HEK293 (cell line): ENCODE measurements around the gene IGF2BP2.

Experiments
- CTCF ChIA-PET: fragments of 350-600 bp; formaldehyde crosslinking; extraction: SDS; loops from one replicate; lab custom pipeline; 2021; ENCODE audit warnings: antibody characterized with exemption; lab: Yijun Ruan, JAX
- POLR2A ChIA-PET: fragments of 300-600 bp; formaldehyde crosslinking; extraction: SDS; loops from one replicate; lab custom pipeline; 2020; ENCODE audit warnings: antibody characterized with exemption, inconsistent platforms; lab: Yijun Ruan, JAX
- H3K27ac ChIP-seq: fragments of 200-500 bp; sonication (Bioruptor generic); 2 replicates; pipeline ENCODE4 v1.5.1; 2014; ENCODE audit warnings: low read depth, low read length, control low read depth, inconsistent platforms; ENCODE audit errors: extremely low read depth
- H3K36me3 ChIP-seq, 2 experiments: fragments of 200-500 bp in 1 of 2; sonication (Bioruptor generic) in 1 of 2; 1 replicate in 1 of 2; 2 replicates in 1 of 2; pipeline ENCODE4 v1.5.1; 2014 to 2017; ENCODE audit warnings: inconsistent platforms in 2 of 2, low read length in 2 of 2; ENCODE audit not compliant: control insufficient read depth in 2 of 2, insufficient read depth in 1 of 2
- H3K4me1 ChIP-seq: fragments of 200-500 bp; sonication (Bioruptor generic); 2 replicates; pipeline ENCODE4 v1.5.1; 2014; ENCODE audit warnings: mild to moderate bottlenecking, low read length, inconsistent platforms; ENCODE audit not compliant: control insufficient read depth, insufficient read depth
- H3K4me3 ChIP-seq: 2 replicates; pipeline ENCODE4 v1.5.1; 2011; ENCODE audit warnings: low read depth, mild to moderate bottlenecking, control low read depth, low read length, moderate library complexity
- H3K9me3 ChIP-seq: fragments of 200-500 bp; sonication (Bioruptor generic); 2 replicates; pipeline ENCODE4 v1.5.1; 2014; ENCODE audit warnings: low read depth, low read length, inconsistent platforms; ENCODE audit not compliant: control insufficient read depth, insufficient read depth
- HOXD13 ChIP-seq: sonication (generic); formaldehyde crosslinking; IDR thresholded peaks from 2 replicates; pipeline ENCODE4 v1.8.0; 2022; ENCODE audit warnings: missing genetic modification reagents, borderline replicate concordance
- ZBTB48 ChIP-seq: fragments of 450-650 bp; formaldehyde crosslinking; IDR thresholded peaks from 2 replicates; pipeline ENCODE4 v1.5.1; 2016; ENCODE audit warnings: missing biosample characterization, missing genetic modification characterization
- ZNF140 ChIP-seq: fragments of 450-650 bp; formaldehyde crosslinking; IDR thresholded peaks from 2 replicates; pipeline ENCODE4 v1.5.1; 2016; ENCODE audit warnings: missing biosample characterization, missing genetic modification characterization
- ZNF169 ChIP-seq: fragments of 450-650 bp; formaldehyde crosslinking; IDR thresholded peaks from 2 replicates; pipeline ENCODE4 v1.5.1; 2016; ENCODE audit warnings: missing biosample characterization, missing genetic modification characterization
- TF ChIP-seq, protein P1 (sequence below): fragments of 450-650 bp; formaldehyde crosslinking; IDR thresholded peaks from 2 replicates; pipeline ENCODE4 v1.5.1; 2016; ENCODE audit warnings: missing biosample characterization, missing genetic modification characterization
- TF ChIP-seq, protein P2 (sequence below): fragments of 450-650 bp; formaldehyde crosslinking; IDR thresholded peaks from 2 replicates; pipeline ENCODE4 v1.5.1; 2016; ENCODE audit warnings: missing biosample characterization, missing genetic modification characterization
- TF ChIP-seq, protein P3 (sequence below): fragments of 450-650 bp; formaldehyde crosslinking; conservative IDR thresholded peaks from 2 replicates; pipeline ENCODE4 v1.5.1; 2016; ENCODE audit warnings: low read depth, missing biosample characterization, missing genetic modification characterization
- TF ChIP-seq, protein P4 (sequence below): fragments of 450-650 bp; formaldehyde crosslinking; IDR thresholded peaks from 2 replicates; pipeline ENCODE4 v1.5.1; 2016; ENCODE audit warnings: missing biosample characterization, missing genetic modification characterization
- TF ChIP-seq, protein P5 (sequence below): fragments of 450-650 bp; formaldehyde crosslinking; IDR thresholded peaks from 2 replicates; pipeline ENCODE4 v1.5.1; 2016; ENCODE audit warnings: missing biosample characterization, missing genetic modification characterization

Gene IGF2BP2

DNA sequence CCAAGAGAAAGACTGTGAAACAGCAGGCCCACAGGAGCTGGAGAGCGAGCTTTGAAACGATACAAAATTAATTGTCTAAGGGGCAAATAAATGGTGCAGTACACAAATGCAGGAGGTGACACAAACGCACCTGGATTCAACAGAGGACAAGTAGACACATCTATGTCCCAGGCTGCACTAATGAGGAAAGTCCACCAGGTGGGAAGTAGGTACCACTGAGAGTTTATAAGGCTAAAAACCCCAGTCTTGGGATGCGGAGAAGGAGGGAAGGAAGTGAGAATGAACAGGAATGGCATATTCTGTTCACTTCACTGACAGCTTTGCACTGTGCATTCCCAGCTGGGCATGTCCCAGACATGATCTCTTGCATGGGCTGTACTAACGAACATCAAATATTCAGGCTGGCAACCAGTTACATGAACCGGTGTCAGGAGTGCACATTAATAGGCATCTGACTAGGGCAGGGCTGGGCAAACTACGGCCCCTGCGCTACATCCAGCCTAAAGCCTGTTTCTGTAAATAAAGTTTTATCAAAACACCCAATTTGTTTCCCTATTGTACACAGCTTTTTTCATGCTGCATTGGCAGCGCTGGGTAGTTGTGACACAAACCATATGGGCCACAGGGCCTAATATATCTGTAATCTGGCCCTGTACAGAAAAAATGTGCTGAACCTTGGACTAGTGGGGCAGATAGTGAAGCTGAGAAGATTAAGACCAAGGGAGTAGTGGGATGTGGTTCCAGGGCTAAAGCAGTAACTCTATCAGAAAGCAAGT, 107.0 kb downstream of the IGF2BP2 start:
- Histone ChIP-seq H3K27ac (peak overlapping the region; percentile 33), H3K9me3 (no peaks in the 10 kb centered on the region), H3K36me3 (peaks cover 0 to 5% of the 10 kb centered on the region in 2 experiments; a peak in 1 of 3 replicates), H3K4me1 (no peaks in the 10 kb centered on the region), H3K4me3 (no peak overlapping the region)
- ChIA-PET CTCF (interaction anchor here (0.8 kb wide), 1 partner anchor 17 kb away, joined by 3 read pairs; no protein-coding TSS in a partner anchor), POLR2A (no interaction called here)
- TF ChIP-seq, protein P1, sequence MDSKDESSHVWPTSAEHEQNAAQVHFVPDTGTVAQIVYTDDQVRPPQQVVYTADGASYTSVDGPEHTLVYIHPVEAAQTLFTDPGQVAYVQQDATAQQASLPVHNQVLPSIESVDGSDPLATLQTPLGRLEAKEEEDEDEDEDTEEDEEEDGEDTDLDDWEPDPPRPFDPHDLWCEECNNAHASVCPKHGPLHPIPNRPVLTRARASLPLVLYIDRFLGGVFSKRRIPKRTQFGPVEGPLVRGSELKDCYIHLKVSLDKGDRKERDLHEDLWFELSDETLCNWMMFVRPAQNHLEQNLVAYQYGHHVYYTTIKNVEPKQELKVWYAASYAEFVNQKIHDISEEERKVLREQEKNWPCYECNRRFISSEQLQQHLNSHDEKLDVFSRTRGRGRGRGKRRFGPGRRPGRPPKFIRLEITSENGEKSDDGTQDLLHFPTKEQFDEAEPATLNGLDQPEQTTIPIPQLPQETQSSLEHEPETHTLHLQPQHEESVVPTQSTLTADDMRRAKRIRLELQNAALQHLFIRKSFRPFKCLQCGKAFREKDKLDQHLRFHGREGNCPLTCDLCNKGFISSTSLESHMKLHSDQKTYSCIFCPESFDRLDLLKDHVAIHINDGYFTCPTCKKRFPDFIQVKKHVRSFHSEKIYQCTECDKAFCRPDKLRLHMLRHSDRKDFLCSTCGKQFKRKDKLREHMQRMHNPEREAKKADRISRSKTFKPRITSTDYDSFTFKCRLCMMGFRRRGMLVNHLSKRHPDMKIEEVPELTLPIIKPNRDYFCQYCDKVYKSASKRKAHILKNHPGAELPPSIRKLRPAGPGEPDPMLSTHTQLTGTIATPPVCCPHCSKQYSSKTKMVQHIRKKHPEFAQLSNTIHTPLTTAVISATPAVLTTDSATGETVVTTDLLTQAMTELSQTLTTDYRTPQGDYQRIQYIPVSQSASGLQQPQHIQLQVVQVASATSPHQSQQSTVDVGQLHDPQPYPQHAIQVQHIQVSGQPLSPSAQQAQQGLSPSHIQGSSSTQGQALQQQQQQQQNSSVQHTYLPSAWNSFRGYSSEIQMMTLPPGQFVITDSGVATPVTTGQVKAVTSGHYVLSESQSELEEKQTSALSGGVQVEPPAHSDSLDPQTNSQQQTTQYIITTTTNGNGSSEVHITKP (tag by site-specific recombination) = peak; percentile 36; the same call in 1 of the 2 replicates
- TF ChIP-seq ZNF169 (no peak), ZNF140 (tag by site-specific recombination) (no peak)
- TF ChIP-seq, protein P2, sequence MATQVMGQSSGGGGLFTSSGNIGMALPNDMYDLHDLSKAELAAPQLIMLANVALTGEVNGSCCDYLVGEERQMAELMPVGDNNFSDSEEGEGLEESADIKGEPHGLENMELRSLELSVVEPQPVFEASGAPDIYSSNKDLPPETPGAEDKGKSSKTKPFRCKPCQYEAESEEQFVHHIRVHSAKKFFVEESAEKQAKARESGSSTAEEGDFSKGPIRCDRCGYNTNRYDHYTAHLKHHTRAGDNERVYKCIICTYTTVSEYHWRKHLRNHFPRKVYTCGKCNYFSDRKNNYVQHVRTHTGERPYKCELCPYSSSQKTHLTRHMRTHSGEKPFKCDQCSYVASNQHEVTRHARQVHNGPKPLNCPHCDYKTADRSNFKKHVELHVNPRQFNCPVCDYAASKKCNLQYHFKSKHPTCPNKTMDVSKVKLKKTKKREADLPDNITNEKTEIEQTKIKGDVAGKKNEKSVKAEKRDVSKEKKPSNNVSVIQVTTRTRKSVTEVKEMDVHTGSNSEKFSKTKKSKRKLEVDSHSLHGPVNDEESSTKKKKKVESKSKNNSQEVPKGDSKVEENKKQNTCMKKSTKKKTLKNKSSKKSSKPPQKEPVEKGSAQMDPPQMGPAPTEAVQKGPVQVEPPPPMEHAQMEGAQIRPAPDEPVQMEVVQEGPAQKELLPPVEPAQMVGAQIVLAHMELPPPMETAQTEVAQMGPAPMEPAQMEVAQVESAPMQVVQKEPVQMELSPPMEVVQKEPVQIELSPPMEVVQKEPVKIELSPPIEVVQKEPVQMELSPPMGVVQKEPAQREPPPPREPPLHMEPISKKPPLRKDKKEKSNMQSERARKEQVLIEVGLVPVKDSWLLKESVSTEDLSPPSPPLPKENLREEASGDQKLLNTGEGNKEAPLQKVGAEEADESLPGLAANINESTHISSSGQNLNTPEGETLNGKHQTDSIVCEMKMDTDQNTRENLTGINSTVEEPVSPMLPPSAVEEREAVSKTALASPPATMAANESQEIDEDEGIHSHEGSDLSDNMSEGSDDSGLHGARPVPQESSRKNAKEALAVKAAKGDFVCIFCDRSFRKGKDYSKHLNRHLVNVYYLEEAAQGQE = no peak

DNA sequence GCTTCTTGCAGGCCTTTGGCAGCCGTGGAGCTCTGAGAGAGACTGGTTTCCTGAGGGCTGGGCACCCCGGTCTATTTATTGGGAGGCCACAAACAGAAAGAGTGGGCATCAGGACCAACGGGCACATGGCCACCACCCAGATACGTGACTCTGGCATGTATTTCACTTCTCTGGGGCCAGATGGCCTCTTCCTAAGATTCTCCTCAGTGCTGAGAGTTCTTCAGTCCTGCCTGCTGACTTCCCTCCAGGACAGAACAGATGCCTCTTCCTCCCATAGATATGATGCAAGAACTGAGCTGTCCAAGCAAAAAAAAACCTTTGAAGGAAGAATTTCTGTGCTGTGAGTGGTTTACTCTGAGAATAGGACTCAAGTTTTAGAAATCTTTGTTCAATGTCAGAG, 107.7 kb downstream of the IGF2BP2 start:
- ChIA-PET POLR2A (interaction anchor here (0.9 kb wide), 1 partner anchor 12 kb away, joined by 3 read pairs; no protein-coding TSS in a partner anchor), CTCF (no interaction called here)
- TF ChIP-seq, protein P3, sequence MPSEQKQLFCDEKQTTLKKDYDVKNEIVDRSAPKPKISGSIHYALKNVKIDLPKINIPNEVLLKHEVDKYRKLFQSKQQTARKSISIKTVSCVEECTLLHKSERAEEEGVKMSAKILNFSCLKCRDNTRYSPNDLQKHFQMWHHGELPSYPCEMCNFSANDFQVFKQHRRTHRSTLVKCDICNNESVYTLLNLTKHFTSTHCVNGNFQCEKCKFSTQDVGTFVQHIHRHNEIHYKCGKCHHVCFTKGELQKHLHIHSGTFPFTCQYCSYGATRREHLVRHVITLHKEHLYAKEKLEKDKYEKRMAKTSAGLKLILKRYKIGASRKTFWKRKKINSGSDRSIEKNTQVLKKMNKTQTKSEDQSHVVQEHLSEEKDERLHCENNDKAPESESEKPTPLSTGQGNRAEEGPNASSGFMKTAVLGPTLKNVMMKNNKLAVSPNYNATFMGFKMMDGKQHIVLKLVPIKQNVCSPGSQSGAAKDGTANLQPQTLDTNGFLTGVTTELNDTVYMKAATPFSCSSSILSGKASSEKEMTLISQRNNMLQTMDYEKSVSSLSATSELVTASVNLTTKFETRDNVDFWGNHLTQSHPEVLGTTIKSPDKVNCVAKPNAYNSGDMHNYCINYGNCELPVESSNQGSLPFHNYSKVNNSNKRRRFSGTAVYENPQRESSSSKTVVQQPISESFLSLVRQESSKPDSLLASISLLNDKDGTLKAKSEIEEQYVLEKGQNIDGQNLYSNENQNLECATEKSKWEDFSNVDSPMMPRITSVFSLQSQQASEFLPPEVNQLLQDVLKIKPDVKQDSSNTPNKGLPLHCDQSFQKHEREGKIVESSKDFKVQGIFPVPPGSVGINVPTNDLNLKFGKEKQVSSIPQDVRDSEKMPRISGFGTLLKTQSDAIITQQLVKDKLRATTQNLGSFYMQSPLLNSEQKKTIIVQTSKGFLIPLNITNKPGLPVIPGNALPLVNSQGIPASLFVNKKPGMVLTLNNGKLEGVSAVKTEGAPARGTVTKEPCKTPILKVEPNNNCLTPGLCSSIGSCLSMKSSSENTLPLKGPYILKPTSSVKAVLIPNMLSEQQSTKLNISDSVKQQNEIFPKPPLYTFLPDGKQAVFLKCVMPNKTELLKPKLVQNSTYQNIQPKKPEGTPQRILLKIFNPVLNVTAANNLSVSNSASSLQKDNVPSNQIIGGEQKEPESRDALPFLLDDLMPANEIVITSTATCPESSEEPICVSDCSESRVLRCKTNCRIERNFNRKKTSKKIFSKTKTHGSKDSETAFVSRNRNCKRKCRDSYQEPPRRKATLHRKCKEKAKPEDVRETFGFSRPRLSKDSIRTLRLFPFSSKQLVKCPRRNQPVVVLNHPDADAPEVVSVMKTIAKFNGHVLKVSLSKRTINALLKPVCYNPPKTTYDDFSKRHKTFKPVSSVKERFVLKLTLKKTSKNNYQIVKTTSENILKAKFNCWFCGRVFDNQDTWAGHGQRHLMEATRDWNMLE (tag by site-specific recombination) = no peak
- TF ChIP-seq ZBTB48 (tag by site-specific recombination) (no peak), ZNF140 (tag by site-specific recombination) (no peak), HOXD13 (CRISPR knock-in tag) (no peak)
- TF ChIP-seq, protein P4, sequence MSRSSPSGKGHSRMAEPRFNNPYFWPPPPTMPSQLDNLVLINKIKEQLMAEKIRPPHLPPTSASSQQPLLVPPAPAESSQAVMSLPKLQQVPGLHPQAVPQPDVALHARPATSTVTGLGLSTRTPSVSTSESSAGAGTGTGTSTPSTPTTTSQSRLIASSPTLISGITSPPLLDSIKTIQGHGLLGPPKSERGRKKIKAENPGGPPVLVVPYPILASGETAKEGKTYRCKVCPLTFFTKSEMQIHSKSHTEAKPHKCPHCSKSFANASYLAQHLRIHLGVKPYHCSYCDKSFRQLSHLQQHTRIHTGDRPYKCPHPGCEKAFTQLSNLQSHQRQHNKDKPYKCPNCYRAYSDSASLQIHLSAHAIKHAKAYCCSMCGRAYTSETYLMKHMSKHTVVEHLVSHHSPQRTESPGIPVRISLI = no peak
- TF ChIP-seq, protein P5, sequence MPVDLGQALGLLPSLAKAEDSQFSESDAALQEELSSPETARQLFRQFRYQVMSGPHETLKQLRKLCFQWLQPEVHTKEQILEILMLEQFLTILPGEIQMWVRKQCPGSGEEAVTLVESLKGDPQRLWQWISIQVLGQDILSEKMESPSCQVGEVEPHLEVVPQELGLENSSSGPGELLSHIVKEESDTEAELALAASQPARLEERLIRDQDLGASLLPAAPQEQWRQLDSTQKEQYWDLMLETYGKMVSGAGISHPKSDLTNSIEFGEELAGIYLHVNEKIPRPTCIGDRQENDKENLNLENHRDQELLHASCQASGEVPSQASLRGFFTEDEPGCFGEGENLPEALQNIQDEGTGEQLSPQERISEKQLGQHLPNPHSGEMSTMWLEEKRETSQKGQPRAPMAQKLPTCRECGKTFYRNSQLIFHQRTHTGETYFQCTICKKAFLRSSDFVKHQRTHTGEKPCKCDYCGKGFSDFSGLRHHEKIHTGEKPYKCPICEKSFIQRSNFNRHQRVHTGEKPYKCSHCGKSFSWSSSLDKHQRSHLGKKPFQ (tag by site-specific recombination) = no peak
- Histone ChIP-seq H3K4me3 (no peak overlapping the region), H3K9me3 (no peaks in the 10 kb centered on the region), H3K27ac (peak overlapping the region; percentile 33; the same call in 1 of the 2 replicates), H3K4me1 (no peaks in the 10 kb centered on the region), H3K36me3 (peaks cover 0 to 5% of the 10 kb centered on the region in 2 experiments; a peak in 1 of 3 replicates)
